HepG2 (cell line): ENCODE results near the gene CITED4.

Source experiments
- CEBPB ChIP-seq: IDR thresholded peaks from 2 replicates; pipeline ENCODE4 v1.6.1; 2011; ENCODE audit warnings: low read depth, low read length, improper control_type of control experiment, borderline replicate concordance
- CTCF ChIP-seq: sonication (generic); formaldehyde crosslinking; IDR thresholded peaks from 2 replicates; pipeline ENCODE4 v1.5.0; 2020; ENCODE audit warnings: mild to moderate bottlenecking, missing genetic modification reagents, moderate library complexity
- E2F5 ChIP-seq: sonication (generic); formaldehyde crosslinking; conservative IDR thresholded peaks from 2 replicates; pipeline ENCODE4 v1.4.0; 2020; ENCODE audit warnings: missing genetic modification reagents
- MAX ChIP-seq: IDR thresholded peaks from 2 replicates; pipeline ENCODE4 v1.6.1; 2012; ENCODE audit warnings: inconsistent platforms
- NFYB ChIP-seq: sonication (generic); formaldehyde crosslinking; IDR thresholded peaks from 2 replicates; pipeline ENCODE4 v1.4.0; 2020; ENCODE audit warnings: missing genetic modification reagents
- SMAD3 ChIP-seq: sonication (generic); formaldehyde crosslinking; IDR thresholded peaks from 2 replicates; pipeline ENCODE4 v1.4.0; 2020; ENCODE audit warnings: missing genetic modification reagents
- SP4 ChIP-seq: sonication (generic); formaldehyde crosslinking; IDR thresholded peaks from 2 replicates; pipeline ENCODE4 v1.8.1; 2023; ENCODE audit warnings: mild to moderate bottlenecking, missing genetic modification reagents
- TAF1 ChIP-seq: sonication (generic); formaldehyde crosslinking; IDR thresholded peaks from 2 replicates; pipeline ENCODE4 v1.4.0; 2020; ENCODE audit warnings: missing genetic modification reagents
- ZBTB2 ChIP-seq: sonication (generic); formaldehyde crosslinking; IDR thresholded peaks from 2 replicates; pipeline ENCODE4 v1.8.0; 2022; ENCODE audit warnings: low read depth, missing genetic modification reagents
- ZNF138 ChIP-seq: sonication (generic); formaldehyde crosslinking; IDR thresholded peaks from 2 replicates; pipeline ENCODE4 v1.5.0; 2020; ENCODE audit warnings: mild to moderate bottlenecking, low read depth, missing genetic modification reagents
- ZNF619 ChIP-seq: sonication (generic); formaldehyde crosslinking; IDR thresholded peaks from 2 replicates; pipeline ENCODE4 v1.4.0; 2020; ENCODE audit warnings: mild to moderate bottlenecking, missing genetic modification reagents
- ZNF891 ChIP-seq: sonication (generic); formaldehyde crosslinking; IDR thresholded peaks from 2 replicates; pipeline ENCODE4 v1.5.0; 2020; ENCODE audit warnings: mild to moderate bottlenecking, missing genetic modification reagents

- TF ChIP-seq ZBTB2 (CRISPR knock-in tag) (no peak), CEBPB (no peak), SP4 (no peak), CTCF (CRISPR knock-in tag) (no peak), ZNF619 (CRISPR knock-in tag) (no peak), NFYB (no peak), ZNF891 (CRISPR knock-in tag) (no peak), E2F5 (no peak), ZNF138 (CRISPR knock-in tag) (no peak), SMAD3 (CRISPR knock-in tag) (no peak), MAX (no peak), TAF1 (CRISPR knock-in tag) (no peak)
Measured at GRCh38 chr1:40844887-40845878, 17.0 kb downstream of the CITED4 start.
